GM10266 (cell line): ENCODE measurements around the gene NPFFR2.

Experiments
- DNase-seq: peaks from one replicate; pipeline ENCODE4 v3.0.0; 2012; ENCODE audit errors: extremely low spot score
- CTCF ChIP-seq: IDR thresholded peaks from 2 replicates; pipeline ENCODE4 v1.5.1; 2012; ENCODE audit warnings: mild to moderate bottlenecking, low read depth; ENCODE audit not compliant: control insufficient read depth, insufficient read depth; ENCODE audit errors: missing control alignments

The NPFFR2 gene

DNA sequence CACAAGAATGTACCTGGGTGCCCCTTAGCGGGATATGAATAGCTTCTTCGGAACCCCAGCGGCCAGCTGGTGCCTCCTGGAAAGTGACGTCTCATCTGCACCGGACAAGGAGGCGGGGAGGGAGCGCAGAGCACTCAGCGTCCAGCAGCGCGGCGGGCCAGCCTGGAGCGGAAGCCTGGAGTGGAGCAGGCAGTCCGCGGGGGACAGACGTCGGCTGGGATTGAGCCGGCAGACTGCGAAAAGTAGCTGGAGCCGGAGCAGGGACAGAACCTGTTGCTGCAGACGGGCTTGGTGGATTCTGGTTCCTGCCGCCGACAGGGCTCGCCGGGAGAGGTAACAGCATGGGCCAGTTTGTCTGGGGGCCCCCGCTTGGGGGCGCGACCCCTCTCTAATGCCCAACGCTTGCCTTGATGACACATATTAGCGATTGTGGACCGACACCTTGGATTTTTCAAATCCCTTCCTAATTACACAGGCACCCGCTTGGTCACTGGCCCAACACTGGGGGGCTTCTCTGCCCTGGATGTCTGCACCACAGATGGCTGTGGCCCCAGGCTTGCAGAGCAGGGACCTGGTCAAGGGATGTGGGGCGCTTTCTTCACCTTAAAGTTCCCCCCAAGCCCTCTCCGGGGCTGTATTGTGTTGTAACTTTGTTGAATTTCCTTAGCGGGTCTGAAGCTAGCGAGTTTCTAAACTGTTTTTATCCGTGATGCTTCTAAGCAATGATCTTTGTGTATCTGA lies at the start of gene NPFFR2:
TSS of gene NPFFR2 (plus strand) at position 133 of the 741 bp plus-strand sequence. CDS start 96,592 bp downstream, outside the sequence.
- TF ChIP-seq CTCF: no peak
- DNase-seq: no peak

- TF ChIP-seq CTCF: no peak
- DNase-seq: no peak
Observed at GRCh38 chr4:71992571-71993312, 39.1 kb upstream of the NPFFR2 start.

GRCh38 chr4:71994559-71994958 lies 37.2 kb upstream of the NPFFR2 start:
- DNase-seq: no peak
- no peak for TF ChIP-seq CTCF

DNA sequence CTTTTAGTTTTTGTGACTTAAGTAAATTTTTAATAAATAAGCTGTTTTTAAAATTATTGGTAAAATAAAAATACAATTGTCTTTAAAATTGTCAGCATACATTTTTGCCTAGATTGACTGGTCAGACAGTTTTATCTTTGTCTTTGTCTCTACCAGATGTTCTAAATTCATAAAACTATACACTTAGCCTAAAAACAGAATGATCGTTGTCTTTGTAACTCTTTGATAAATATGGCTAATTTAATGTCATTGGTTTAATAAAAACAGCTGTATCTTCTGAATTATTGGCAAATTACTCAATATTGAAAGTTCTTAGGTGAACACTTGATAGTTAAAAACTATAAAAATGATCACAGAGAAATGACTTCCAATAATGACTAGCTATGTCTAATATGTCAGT lies 36.5 kb upstream of the NPFFR2 start:
- no peak for DNase-seq
- no peak for TF ChIP-seq CTCF

GRCh38 chr4:72006586-72006985 lies 25.2 kb upstream of the NPFFR2 start:
- DNase-seq: no peak
- TF ChIP-seq CTCF: no peak

DNA sequence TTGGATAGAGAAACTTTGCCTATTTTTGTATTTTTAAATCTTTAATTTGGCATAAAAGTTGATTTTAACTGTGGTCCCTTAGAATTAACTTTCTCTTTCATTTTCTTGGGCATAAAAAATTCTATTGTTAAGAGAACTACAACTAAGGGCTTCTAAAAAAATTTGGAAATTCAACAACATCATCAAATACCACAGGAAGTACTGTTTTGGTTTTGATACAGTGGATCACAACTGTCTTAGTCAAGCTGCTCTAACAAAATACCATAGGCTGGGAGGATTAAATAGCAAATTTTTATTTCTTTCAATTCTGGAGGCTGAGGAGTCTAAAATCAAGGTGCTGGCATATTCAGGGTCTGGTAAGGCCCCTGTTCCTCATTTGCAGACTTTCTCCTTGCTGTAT lies 19.9 kb upstream of the NPFFR2 start:
- no peak for TF ChIP-seq CTCF
- no peak for DNase-seq

- DNase-seq: no peak
- no peak for TF ChIP-seq CTCF
Observed at GRCh38 chr4:72016011-72016410, 15.8 kb upstream of the NPFFR2 start.
